Brain microvascular endothelial cell (primary cell): ENCODE results near the gene SLCO3A1.

Experiments
- DNase-seq: peaks from one replicate; pipeline ENCODE4 v3.0.0-alpha.2; 2020
- H3K27ac ChIP-seq: fragments of 250-450 bp; sonication (Bioruptor Pico); 2 replicates; pipeline ENCODE4 v1.5.1; 2020; ENCODE audit warnings: mild to moderate bottlenecking, moderate library complexity
- H3K27me3 ChIP-seq: fragments of 250-450 bp; sonication (Bioruptor Pico); replicated peaks from 2 replicates; pipeline ENCODE4 v1.5.1; 2020; ENCODE audit warnings: mild to moderate bottlenecking
- H3K36me3 ChIP-seq: fragments of 250-450 bp; sonication (Bioruptor Pico); replicated peaks from 2 replicates; pipeline ENCODE4 v1.5.1; 2020; ENCODE audit warnings: mild to moderate bottlenecking
- H3K4me3 ChIP-seq: 2 replicates; pipeline ENCODE4 v1.5.1; 2011; ENCODE audit warnings: low read depth, mild to moderate bottlenecking, control low read depth, low read length, moderate library complexity
- in situ Hi-C: cut with HindIII; loops from 2 replicates; pipeline ENCODE4 v1.10.0; 2017; ENCODE audit warnings: low sequenced_read_pairs, low pct_ligation_motif_present
- TF ChIP-seq, protein P1 (sequence below): IDR thresholded peaks from 2 replicates; pipeline ENCODE4 v1.5.1; 2011; ENCODE audit warnings: low read depth, mild to moderate bottlenecking, moderate library complexity, low read length, control low read depth, inconsistent platforms; ENCODE audit errors: missing control alignments

SLCO3A1 gene

DNA sequence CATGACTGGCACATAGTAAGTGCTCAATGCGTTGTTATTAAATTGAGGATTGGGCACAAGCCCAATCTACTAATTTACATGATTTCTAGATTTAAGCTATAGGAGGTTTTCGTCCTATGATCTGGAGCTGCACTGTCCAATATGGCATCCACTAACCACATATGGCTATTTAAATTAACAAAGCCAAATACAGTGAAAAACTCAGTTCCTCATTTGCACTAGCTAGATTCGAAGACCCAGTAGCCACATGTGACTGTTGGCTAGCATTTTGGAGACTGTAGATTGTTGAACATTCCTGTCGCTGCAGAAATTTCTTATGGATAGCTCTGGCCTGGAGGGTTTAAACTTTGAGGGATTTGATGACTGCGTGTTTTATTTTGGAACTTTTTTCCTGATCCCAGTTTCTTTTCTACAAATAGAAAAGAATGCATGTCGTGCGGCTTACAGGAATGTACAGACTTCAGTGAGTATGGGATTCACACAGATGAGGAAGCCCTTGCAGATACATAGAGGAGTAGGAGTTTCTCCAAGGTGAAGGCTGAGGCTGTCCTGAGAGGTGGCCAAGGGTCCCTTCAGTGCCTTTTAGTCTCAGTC is 82.8 kb downstream of the SLCO3A1 start:
- in situ Hi-C loops = no loop called here
- TF ChIP-seq, protein P1, sequence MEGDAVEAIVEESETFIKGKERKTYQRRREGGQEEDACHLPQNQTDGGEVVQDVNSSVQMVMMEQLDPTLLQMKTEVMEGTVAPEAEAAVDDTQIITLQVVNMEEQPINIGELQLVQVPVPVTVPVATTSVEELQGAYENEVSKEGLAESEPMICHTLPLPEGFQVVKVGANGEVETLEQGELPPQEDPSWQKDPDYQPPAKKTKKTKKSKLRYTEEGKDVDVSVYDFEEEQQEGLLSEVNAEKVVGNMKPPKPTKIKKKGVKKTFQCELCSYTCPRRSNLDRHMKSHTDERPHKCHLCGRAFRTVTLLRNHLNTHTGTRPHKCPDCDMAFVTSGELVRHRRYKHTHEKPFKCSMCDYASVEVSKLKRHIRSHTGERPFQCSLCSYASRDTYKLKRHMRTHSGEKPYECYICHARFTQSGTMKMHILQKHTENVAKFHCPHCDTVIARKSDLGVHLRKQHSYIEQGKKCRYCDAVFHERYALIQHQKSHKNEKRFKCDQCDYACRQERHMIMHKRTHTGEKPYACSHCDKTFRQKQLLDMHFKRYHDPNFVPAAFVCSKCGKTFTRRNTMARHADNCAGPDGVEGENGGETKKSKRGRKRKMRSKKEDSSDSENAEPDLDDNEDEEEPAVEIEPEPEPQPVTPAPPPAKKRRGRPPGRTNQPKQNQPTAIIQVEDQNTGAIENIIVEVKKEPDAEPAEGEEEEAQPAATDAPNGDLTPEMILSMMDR = no peak
- DNase-seq = no peak
- H3K36me3 ChIP-seq = no peaks in the 10 kb centered on the region
- H3K27ac ChIP-seq = no peak overlapping the region
- no peaks in the 10 kb centered on the region for H3K27me3 ChIP-seq
- H3K4me3 ChIP-seq = no peak overlapping the region

DNA sequence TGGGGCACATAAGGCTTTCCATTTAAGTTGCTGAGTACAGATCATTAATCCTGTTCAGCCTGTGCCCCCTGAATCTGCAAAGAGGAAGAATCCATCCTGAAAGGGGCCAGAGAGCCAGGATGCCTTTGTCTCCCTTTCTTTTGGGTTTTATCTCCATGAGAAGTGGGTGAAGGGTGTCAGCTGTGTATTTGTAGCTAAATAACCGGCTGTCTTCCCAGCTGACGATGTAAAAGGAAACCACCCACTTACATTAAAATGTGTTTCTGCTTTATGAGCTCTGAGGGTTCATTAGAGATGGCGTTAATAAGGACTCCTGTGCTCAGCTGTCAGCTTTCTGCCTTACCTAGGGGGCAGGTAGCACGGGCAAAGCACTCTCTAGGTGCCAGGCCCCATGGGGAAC is 83.4 kb downstream of the SLCO3A1 start:
- TF ChIP-seq, protein P1 = no peak
- no peak for DNase-seq
- Histone ChIP-seq H3K36me3 (no peaks in the 10 kb centered on the region), H3K27ac (no peak overlapping the region), H3K4me3 (no peak overlapping the region), H3K27me3 (no peaks in the 10 kb centered on the region)
- in situ Hi-C loops = no loop called here

DNA sequence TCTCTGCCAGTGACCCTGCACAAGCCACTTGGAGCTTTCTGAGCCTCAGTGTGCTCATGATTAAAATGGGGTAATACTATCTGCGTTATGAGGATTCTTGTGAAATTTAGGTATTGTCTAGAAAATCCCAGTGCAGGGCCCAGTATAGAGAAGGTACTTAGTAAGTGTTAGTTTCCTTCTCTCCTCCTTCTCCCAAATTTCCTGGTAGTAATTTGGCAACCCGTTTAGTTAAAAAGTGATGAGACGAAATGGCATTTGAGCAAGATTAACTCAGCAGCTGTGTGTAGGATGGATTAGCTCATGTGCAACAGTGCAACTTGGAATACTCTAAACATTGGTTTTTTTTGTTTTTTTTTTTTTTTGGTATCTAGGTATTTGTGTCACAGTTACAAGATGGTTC is 84.6 kb downstream of the SLCO3A1 start:
- H3K27me3 ChIP-seq = no peaks in the 10 kb centered on the region
- H3K4me3 ChIP-seq = no peak overlapping the region
- no peak overlapping the region for H3K27ac ChIP-seq
- in situ Hi-C loops = no loop called here
- TF ChIP-seq, protein P1 = no peak
- no peak for DNase-seq
- H3K36me3 ChIP-seq = no peaks in the 10 kb centered on the region

DNA sequence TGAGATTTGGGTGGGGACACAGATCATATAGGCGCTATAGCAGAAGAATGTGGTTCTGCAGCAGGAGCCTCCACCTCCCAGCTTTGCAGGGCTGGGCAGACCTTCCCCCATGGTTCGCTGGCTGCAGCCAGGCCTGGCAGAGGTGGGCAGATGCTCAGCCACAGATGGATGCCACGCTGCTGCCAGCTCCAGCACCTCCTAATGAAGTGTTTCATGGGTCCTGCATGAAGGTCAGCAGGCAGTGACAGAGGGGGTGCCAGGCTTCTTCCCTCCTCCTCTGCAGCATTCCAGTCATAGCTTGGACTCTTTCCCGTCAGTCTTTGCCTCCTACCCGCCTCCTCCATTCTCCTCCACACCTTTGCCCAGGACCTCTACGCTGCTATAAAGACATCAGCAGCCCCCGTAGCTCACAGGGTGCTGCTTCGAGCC is 85.9 kb downstream of the SLCO3A1 start:
- DNase-seq = no peak
- no peak overlapping the region for H3K4me3 ChIP-seq
- H3K36me3 ChIP-seq = no peaks in the 10 kb centered on the region
- TF ChIP-seq, protein P1 = no peak
- H3K27ac ChIP-seq = no peak overlapping the region
- in situ Hi-C loops = no loop called here
- no peaks in the 10 kb centered on the region for H3K27me3 ChIP-seq

DNA sequence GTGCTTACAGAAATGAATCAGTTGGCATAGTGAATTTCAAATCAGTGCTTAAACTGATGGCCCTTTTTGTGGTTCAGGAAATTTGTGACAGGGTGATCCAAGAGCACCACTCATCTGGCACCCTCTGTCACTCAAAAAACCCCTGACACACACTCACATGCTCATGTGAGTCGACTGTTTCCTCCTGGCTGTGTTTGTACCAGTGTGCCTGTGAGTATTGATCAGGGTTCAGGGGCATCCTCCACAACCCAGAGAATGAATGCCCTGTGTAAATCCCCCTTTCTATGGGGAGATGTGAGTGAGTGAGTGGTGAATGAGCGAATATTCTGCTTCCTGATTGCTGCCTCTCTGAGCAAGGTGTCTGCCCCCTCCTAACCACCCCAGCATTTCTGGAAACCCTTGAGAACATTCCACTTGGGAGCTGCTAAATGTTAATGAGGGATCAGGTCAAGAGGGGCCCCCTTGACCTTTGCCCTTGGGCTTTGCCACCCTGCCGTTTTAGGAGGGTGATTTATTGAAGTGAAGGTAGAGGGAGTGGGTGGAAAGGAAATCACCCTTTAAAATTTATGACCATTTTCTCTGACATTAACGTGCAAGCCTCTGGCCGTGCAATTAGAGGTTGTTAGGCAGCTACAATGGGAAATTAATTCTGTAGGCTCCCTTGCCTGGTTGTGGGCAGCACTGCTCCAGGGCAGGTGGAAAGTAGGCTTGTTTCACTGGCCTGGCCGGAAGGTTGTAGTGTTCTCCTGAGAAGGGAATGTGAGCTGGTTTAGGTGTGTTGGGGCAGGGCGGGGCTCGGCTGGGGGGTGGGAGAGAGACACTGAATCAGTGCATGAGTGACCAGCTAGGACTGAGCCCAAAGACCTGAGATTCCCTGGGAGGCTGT is 87.2 kb downstream of the SLCO3A1 start:
- in situ Hi-C loops = no loop called here
- DNase-seq = no peak
- Histone ChIP-seq H3K27ac (no peak overlapping the region), H3K4me3 (no peak overlapping the region), H3K36me3 (no peaks in the 10 kb centered on the region), H3K27me3 (no peaks in the 10 kb centered on the region)
- TF ChIP-seq, protein P1 = no peak
